Right cardiac atrium (tissue), 5 donors: ENCODE results near the gene GEMIN4. TPM values are rescaled to one million over a fixed set of nuclear protein-coding genes. Genes with fewer than 3 reads are reported as not detected.
"Not testable (repeated sequence)": the region's sequence is repeated elsewhere in the genome, so short reads cannot be mapped to it uniquely, and the experiment has no call there.

ENCODE experiments used
- ATAC-seq, 2 donors: fragments of 200-7000 bp; cut with Tn5 transposase; one replicate each; pipeline versions ENCODE4 v1.8.0 to v1.9.1; 2020; ENCODE audit warnings: moderate library complexity in 2 of 2, mild to moderate bottlenecking in 1 of 2
- DNase-seq, 3 donors: peaks; one replicate each; pipeline ENCODE4 v3.0.0-alpha.2; 2020
- H3K27ac ChIP-seq: one replicate; pipeline ENCODE4 v1.5.1; 2013; ENCODE audit warnings: mild to moderate bottlenecking, low read length, control low read depth, moderate library complexity
- H3K27me3 ChIP-seq: one replicate; pipeline ENCODE4 v1.6.1; 2013; ENCODE audit not compliant: control insufficient read depth, insufficient read depth
- H3K4me1 ChIP-seq: one replicate; pipeline ENCODE4 v1.6.1; 2013; ENCODE audit warnings: low read length; ENCODE audit not compliant: control insufficient read depth, insufficient read depth
- H3K4me3 ChIP-seq: one replicate; pipeline ENCODE4 v1.5.1; 2013; ENCODE audit warnings: low read length, control low read depth
- H3K9me3 ChIP-seq: one replicate; pipeline ENCODE4 v1.6.1; 2013; ENCODE audit warnings: low read length; ENCODE audit not compliant: control insufficient read depth
- WGBS: extraction: QIAGEN DNeasy Blood & Tissue Kit; methylation state at CpG from one replicate; pipeline ENCODE4 v1.1.7; 2013; 5-methylcytosine and 5-hydroxymethylcytosine counted together
- intact Hi-C, 4 donors: fragments of 100-400 bp; cut with DNase I; formaldehyde crosslinking; loops; one replicate each; pipeline versions ENCODE4 v1.11.0 to v1.14.0; 2022 to 2023
- polyA plus RNA-seq: library from polyadenylated mRNA; stranded (reverse); fragments of 200-250 nt; gene quantifications from one replicate; pipeline ENCODE4 v1.2.3, GENCODE V29; 2013
- total RNA-seq, 4 donors: library from RNA; stranded (reverse); fragmentation: NEBNext Ultra II Directional; extraction: Animal tissue kit (Norgen Biotek cat#: 25700); gene quantifications; one replicate each; pipeline ENCODE4 v1.2.1, GENCODE V29; 2021
- donor health status: healthy with polysubstance abuse.
- donor health status: DM: no; HTN: yes; CAD: no.
- donor health status: DM: no; HTN: no; CAD: no.
- donor health status: DM: no; HTN: yes; CAD: no; lungs with severe emphysema.
- donor health status: DM: yes; HTN: yes; CAD: no.

GEMIN4 gene
- total and polyA plus RNA-seq, 5 donors, result 5.6 to 15.7 (median 14.9) TPM

GRCh38 chr17:698096-698495, 54.0 kb downstream of the GEMIN4 start:
- not testable (repeated sequence) for ATAC-seq, H3K27me3 ChIP-seq, H3K4me3 ChIP-seq, H3K27ac ChIP-seq, DNase-seq, H3K9me3 ChIP-seq, H3K4me1 ChIP-seq
- intact Hi-C loops, result loop anchor here in 2 of 4 donors (5.0 kb wide), 1 partner anchor 286 kb away; a partner anchor contains a TSS
- WGBS, result 91% methylated on average over 2 of the region's 2 CpGs

DNA sequence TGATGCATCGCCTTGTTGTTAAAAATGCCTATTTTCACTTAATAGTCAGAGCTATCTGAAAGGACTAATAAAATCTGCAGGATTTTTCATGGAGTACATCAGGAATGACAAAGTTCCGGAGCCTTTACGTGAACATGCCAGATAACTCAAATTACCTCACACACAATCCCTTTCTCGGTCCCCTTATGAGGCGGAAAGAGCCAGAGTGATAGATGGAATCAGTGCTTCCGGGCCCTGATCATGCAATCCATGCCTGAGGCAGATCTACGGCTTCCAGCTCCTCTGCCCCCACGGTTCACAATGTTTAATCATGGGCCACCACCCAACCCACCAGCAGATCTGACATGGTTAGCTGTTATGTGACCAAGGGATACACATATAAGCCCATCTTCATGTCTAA, 54.4 kb downstream of the GEMIN4 start:
- Histone ChIP-seq H3K27me3 (no peaks in the 10 kb centered on the region), H3K4me3 (no peak overlapping the region), H3K4me1 (no peaks in the 10 kb centered on the region), H3K9me3 (no peaks in the 10 kb centered on the region), H3K27ac (no peak overlapping the region)
- intact Hi-C loops, result loop anchor here in 2 of 4 donors (5.0 kb wide), 1 partner anchor 285 kb away; a partner anchor contains a TSS
- no peak for ATAC-seq
- 95% methylated on average over 8 of the region's 8 CpGs for WGBS
- DNase-seq, result no peak

DNA sequence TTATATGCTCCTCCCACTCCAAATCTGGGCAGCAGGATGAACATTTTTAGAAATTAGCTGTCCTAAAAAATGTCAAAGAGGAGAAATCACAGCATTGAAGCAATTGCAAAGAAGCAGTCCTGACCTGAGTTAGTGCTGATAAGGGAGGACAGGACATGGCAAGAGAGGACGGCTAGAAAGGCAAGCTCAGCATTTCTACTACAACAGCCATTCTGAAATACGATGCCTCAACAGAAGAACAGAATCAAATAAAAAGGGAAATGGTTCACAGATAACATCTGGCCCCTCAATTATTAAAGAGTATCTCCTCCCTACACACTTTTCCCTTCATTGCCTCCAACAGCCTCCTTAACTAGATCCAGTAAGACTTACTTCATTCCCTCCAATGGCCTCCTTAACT, 55.7 kb downstream of the GEMIN4 start:
- DNase-seq (no peak), ATAC-seq (no peak)
- no peak overlapping the region for H3K4me3 ChIP-seq
- 50% methylated on average over 2 of the region's 2 CpGs for whole genome bisulfite sequencing
- H3K27ac ChIP-seq, result no peak overlapping the region
- no peaks in the 10 kb centered on the region for H3K4me1 ChIP-seq
- H3K9me3 ChIP-seq, result no peaks in the 10 kb centered on the region
- H3K27me3 ChIP-seq, result no peaks in the 10 kb centered on the region
- intact Hi-C loops, result loop anchor here in 2 of 4 donors (5.0 kb wide), 1 partner anchor 284 kb away; a partner anchor contains a TSS

Other genes with a start within 250 kb of the GEMIN4 start
- 10 to 100 TPM; 37.8 to 58.9 (median 44.7) TPM for gene VPS53, start 37.4 kb downstream of the GEMIN4 start, total RNA-seq
- gene VPS53, start 37.4 kb downstream of the GEMIN4 start, polyA plus RNA-seq, result 9.6 TPM
- 1 to 10 TPM; 3.2 to 5.0 (median 4.1) TPM for gene TLCD3A, start 19.7 kb downstream of the GEMIN4 start, total RNA-seq
- 1.7 TPM for gene TLCD3A, start 19.7 kb downstream of the GEMIN4 start, polyA plus RNA-seq
- gene GLOD4, start 30.0 kb upstream of the GEMIN4 start, total RNA-seq, result 10 to 100 TPM; 32.4 to 42.9 (median 36.1) TPM
- gene GLOD4, start 30.0 kb upstream of the GEMIN4 start, polyA plus RNA-seq, result 23.6 TPM
- gene MRM3, start 30.1 kb upstream of the GEMIN4 start, total RNA-seq, result 10 to 100 TPM; 15.6 to 19.2 (median 17.9) TPM
- 20.0 TPM for gene MRM3, start 30.1 kb upstream of the GEMIN4 start, polyA plus RNA-seq
- gene NXN, start 227.5 kb upstream of the GEMIN4 start, total RNA-seq, result 10 to 100 TPM; 14.7 to 21.8 (median 17.3) TPM
- 11.6 TPM for gene NXN, start 227.5 kb upstream of the GEMIN4 start, polyA plus RNA-seq
- 10 to 100 TPM; 13.9 to 16.1 (median 14.4) TPM for gene TIMM22, start 244.9 kb upstream of the GEMIN4 start, total RNA-seq
- gene TIMM22, start 244.9 kb upstream of the GEMIN4 start, polyA plus RNA-seq, result 14.2 TPM